CD4-positive, alpha-beta T cell treated with Interleukin-15 for 4 hours (primary cell): Measurements from ENCODE around the gene KLF18.
"Not testable (repeated sequence)": the region's sequence is repeated elsewhere in the genome, so short reads cannot be mapped to it uniquely, and the experiment has no call there.

ENCODE experiments used
- DNase-seq: peaks from one replicate; pipeline ENCODE4 v3.0.0-alpha.2; 2020; ENCODE audit warnings: low spot score

Gene KLF18

GRCh38 chr1:44119525-44119924 is 21.9 kb downstream of the KLF18 start:
- no peak for DNase-seq

GRCh38 chr1:44118682-44119081 is 22.7 kb downstream of the KLF18 start, which contains the start of gene KLF17:
Gene KLF17, plus strand, starts transcription at chr1:44118821. Its CDS starts 87 bp downstream, at chr1:44118908.
- DNase-seq: no peak

- not testable (repeated sequence) for DNase-seq
These were observed 24.2 kb downstream of the KLF18 start for GRCh38 chr1:44117272-44117671.

- no peak for DNase-seq
These were observed 27.3 kb downstream of the KLF18 start for GRCh38 chr1:44114098-44114497.

DNA sequence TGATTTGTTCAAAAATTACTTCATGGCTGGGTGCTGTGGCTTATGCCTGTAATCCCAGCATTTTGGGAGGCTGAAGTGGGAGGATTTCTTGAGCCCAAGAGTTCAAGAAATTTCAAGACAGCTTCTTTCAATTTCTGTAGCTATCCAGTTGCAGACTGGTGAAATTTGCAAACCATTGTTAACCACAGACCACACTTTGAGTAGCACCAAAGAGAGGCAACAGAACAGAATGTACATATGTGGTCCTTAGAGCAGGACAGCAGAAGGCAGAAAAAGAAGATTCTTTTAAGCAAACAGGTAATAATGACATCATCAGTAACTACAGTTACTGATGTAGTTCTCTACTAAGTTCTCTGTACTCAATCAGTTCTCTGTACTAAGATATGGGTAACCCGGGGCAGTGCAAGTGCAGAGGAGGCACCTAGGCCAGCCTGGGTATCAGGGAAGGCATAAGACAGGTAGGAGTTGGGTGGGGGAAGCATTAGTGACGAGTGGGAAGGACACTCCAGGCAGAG is 28.3 kb downstream of the KLF18 start:
- DNase-seq: no peak

DNA sequence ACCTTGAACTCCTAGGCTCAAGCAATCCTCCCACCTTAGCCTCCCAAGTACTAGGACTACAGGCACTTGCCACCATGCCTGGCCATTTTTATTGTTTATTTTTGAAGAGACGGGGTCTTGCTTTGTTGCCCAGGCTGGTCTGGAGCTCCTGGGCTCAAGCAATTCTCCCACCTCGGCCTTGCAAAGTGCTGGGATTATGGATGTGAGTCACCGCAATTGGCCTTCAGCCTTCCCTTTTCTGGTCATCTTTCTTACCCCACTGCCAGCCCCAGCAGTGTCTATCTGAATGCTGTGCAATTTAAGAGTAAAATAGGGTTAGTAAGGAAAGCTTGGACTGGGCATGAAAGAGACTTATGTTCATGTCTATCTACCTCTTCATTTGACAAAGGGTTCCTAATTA is 28.9 kb downstream of the KLF18 start:
- no peak for DNase-seq

DNA sequence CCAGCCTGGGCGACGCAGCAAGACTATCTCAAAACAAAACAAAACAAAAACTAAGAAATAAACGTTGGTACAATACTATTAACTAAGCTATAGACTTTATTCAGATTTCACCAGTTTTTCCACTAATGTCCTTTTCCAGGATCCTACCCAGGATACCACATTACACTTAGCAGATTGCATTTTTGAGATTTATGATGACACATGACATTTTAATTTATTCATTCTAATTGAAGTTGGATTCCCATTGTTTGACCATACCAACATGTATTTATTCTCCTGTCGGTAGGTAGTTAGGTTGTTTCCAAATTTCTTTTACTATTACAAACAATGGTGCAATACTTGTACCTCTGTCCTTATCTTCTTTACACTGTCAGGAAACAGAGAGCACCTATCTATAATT is 29.6 kb downstream of the KLF18 start:
- no peak for DNase-seq

DNA sequence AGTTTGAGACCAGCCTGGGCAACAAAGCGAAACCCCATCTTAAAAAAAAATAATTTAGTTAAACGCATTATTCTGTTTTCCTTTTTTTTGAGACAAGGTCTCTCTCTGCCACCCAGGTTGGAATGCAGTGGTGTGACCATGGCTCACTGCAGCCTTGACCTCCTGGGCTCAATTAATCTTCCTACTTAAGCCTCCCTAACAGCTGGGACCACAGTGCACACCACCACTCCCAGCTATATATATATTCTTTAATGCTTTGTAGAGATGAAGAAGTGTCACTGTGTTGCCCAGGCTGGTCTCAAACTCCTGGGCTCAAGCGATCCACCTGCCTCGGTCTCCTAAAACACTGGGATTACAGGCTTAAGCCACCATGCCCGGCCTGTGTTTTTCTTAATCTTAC is 30.5 kb downstream of the KLF18 start:
- no peak for DNase-seq

DNA sequence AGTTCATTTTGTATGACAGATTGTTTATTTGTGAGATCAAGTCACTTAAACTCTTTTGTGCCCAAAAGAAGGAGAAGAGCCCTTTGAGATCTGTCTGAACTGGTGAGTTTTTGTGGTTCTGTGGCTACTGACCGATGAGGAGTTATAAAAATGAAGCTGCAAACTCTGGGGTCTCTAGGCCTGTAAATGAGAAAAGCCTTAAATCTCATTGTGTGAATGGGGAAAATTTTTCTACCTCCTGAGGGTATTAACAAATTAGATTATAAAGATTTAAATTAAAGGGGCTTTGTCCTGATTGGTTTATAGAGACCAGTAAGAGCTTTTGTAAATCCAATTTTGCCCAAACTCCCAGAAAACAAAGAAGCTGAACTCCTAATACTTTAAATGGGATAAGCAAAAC is 32.5 kb downstream of the KLF18 start:
- no peak for DNase-seq

DNA sequence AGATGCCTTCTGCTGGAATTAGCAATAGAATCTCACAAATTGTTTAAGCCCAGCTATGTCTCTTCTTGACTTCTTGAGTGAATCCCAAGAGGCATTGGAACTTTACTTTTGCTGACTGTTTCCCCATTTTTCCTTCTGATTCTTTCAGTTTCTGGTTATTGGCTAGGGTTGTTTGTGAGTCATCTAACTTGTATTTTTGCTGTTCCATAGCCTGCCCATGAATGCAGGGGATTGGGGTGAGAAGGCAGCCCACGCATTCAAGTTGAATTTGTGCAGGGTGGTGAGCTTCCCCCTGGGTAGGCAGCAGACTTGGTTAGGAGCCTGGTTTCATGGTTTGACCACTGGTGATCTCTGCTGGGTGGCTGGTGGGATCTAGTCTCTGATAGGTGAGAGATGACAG is 33.2 kb downstream of the KLF18 start:
- DNase-seq: no peak

- DNase-seq: no peak
These were observed 35.6 kb downstream of the KLF18 start for GRCh38 chr1:44105810-44106209.

GRCh38 chr1:44103270-44104131 is 37.9 kb downstream of the KLF18 start:
- DNase-seq: no peak

- DNase-seq: no peak
These were observed 40.1 kb downstream of the KLF18 start for GRCh38 chr1:44101328-44101727.

- DNase-seq: no peak
These were observed 41.1 kb downstream of the KLF18 start for GRCh38 chr1:44100183-44100868.

- DNase-seq: no peak
These were observed 47.4 kb downstream of the KLF18 start for GRCh38 chr1:44094047-44094446.

GRCh38 chr1:44090429-44091252 is 50.8 kb downstream of the KLF18 start:
- no peak for DNase-seq

- DNase-seq: no peak
These were observed 51.9 kb downstream of the KLF18 start for GRCh38 chr1:44089371-44090048.
